Right lobe of liver (tissue), 4 donors: ENCODE results near the gene SOCS7.

Experiments used
- POLR2A ChIP-seq: fragments of 450-650 bp; IDR thresholded peaks from one replicate; pipeline ENCODE4 v1.6.1; 2017; ENCODE audit warnings: antibody characterized with exemption, mild to moderate bottlenecking
- TF ChIP-seq, protein P1 (sequence below), 4 donors: fragments of 200-600 bp in 3 of 4; fragments of 450-650 bp in 1 of 4; IDR thresholded peaks; one replicate each; pipeline versions ENCODE4 v1.5.1 to v1.8.0; 2016 to 2022; ENCODE audit warnings: antibody characterized with exemption in 4 of 4, mild to moderate bottlenecking in 2 of 4
- donor health status: DM: no; HTN: no; CAD: no.
- donor health status: DM: no; HTN: no; CAD: no.
- donor health status: DM: no; HTN: yes; CAD: no.

DNA sequence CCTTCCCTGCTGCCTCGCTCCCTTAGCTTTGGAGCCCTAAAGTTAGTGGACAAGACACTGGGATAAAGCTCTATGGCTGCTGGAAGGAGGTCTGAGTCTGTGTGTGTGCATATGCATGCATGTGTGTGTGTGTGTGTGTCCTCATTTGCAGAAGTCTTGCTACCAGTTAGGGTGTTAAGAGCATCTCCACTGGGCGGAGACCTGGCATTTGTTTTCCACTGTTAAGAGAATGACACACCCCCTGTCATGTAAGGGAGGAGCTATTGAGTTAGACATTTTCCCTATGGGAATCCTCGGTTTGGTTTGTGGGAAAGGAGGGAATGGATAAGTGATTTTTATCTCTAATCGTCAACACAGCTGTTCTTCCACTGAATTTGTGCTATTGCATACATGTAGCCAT is 51.8 kb downstream of the SOCS7 start:
- TF ChIP-seq, protein P1, sequence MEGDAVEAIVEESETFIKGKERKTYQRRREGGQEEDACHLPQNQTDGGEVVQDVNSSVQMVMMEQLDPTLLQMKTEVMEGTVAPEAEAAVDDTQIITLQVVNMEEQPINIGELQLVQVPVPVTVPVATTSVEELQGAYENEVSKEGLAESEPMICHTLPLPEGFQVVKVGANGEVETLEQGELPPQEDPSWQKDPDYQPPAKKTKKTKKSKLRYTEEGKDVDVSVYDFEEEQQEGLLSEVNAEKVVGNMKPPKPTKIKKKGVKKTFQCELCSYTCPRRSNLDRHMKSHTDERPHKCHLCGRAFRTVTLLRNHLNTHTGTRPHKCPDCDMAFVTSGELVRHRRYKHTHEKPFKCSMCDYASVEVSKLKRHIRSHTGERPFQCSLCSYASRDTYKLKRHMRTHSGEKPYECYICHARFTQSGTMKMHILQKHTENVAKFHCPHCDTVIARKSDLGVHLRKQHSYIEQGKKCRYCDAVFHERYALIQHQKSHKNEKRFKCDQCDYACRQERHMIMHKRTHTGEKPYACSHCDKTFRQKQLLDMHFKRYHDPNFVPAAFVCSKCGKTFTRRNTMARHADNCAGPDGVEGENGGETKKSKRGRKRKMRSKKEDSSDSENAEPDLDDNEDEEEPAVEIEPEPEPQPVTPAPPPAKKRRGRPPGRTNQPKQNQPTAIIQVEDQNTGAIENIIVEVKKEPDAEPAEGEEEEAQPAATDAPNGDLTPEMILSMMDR (IDR thresholded peaks at IDR 0.05), result no peak
- TF ChIP-seq POLR2A, result no peak
